ENCODE results near the gene PACRG. TPM values are rescaled to one million over a fixed set of nuclear protein-coding genes. Genes with fewer than 3 reads are reported as not detected.

Gene PACRG
- total and polyA plus RNA-seq, 2 experiments from 2014 or later, result 0.17 to 0.68 TPM

GRCh38 chr6:162964488-162965140 lies 236.8 kb downstream of the PACRG start:
- H3K4me3 ChIP-seq, result no peak overlapping the region
- H4K20me1 ChIP-seq (replicated peaks; ENCODE audit: insufficient read depth), result no peaks in the 10 kb centered on the region
- H3K27ac ChIP-seq (ENCODE audit: low read depth), result no peak overlapping the region
- peaks cover 4% of the 10 kb centered on the region; the same call in 1 of the 2 replicates for H3K9me2 ChIP-seq (ENCODE audit: insufficient read depth)
- Mint-ChIP-seq H3K36me3 (ENCODE audit: low read depth) (no peaks in the 10 kb centered on the region), H3K27ac (no peak overlapping the region), H3K27me3 (ENCODE audit: insufficient read depth, low read depth, poor library complexity) (no peaks in the 10 kb centered on the region), H3K4me3 (no peak overlapping the region), H3K9me3 (peaks cover 1% of the 10 kb centered on the region; the same call in 1 of the 3 replicates), H3K4me1 (no peaks in the 10 kb centered on the region)
- no peaks in the 10 kb centered on the region for H3K36me3 ChIP-seq (ENCODE audit: insufficient read depth)
- H3K4me2 ChIP-seq, result no peak overlapping the region
- H3K79me2 ChIP-seq (replicated peaks; ENCODE audit: insufficient read depth), result no peaks in the 10 kb centered on the region
- ATAC-seq, result no peak
- no peak overlapping the region for H2AFZ ChIP-seq
- no peak for TF ChIP-seq EZH2phosphoT487 (IDR thresholded peaks at IDR 0.05; ENCODE audit: unreplicated experiment)
- TF ChIP-seq POLR2AphosphoS5 (IDR thresholded peaks at IDR 0.05; ENCODE audit: low read depth), result no peak
- no peaks in the 10 kb centered on the region for H3K4me1 ChIP-seq (ENCODE audit: insufficient read depth)
- no peaks in the 10 kb centered on the region for H3F3A ChIP-seq (replicated peaks; ENCODE audit: low read depth)
- no peak for DNase-seq (ENCODE audit: low spot score)
- H3K27me3 ChIP-seq (ENCODE audit: insufficient read depth), result no peaks in the 10 kb centered on the region

GRCh38 chr6:162965366-162965765 lies 237.6 kb downstream of the PACRG start:
- no peak for ATAC-seq

More at GRCh38 chr6:162965366-162965765, 237.6 kb downstream of the PACRG start:
- DNase-seq (ENCODE audit: low spot score), result no peak
- Mint-ChIP-seq H3K27me3 (ENCODE audit: insufficient read depth, low read depth, poor library complexity) (no peaks in the 10 kb centered on the region), H3K9me3 (no peaks in the 10 kb centered on the region; the same call in 2 of the 3 replicates), H3K36me3 (ENCODE audit: low read depth) (no peaks in the 10 kb centered on the region), H3K4me1 (no peaks in the 10 kb centered on the region), H3K27ac (no peak overlapping the region), H3K4me3 (no peak overlapping the region)
- Histone ChIP-seq H3K4me2 (no peak overlapping the region), H2AFZ (no peak overlapping the region), H3K27me3 (ENCODE audit: insufficient read depth) (no peaks in the 10 kb centered on the region), H3K36me3 (ENCODE audit: insufficient read depth) (no peaks in the 10 kb centered on the region), H3K4me3 (no peak overlapping the region), H3K27ac (ENCODE audit: low read depth) (no peak overlapping the region), H4K20me1 (replicated peaks; ENCODE audit: insufficient read depth) (no peaks in the 10 kb centered on the region), H3F3A (replicated peaks; ENCODE audit: low read depth) (no peaks in the 10 kb centered on the region), H3K9me2 (ENCODE audit: insufficient read depth) (peaks cover 4% of the 10 kb centered on the region; the same call in 1 of the 2 replicates), H3K4me1 (ENCODE audit: insufficient read depth) (no peaks in the 10 kb centered on the region), H3K79me2 (replicated peaks; ENCODE audit: insufficient read depth) (no peaks in the 10 kb centered on the region)
- TF ChIP-seq NANOG (IDR thresholded peaks at IDR 0.05; ENCODE audit: borderline replicate concordance) (no peak), JUNB (IDR thresholded peaks at IDR 0.05; ENCODE audit: unreplicated experiment) (no peak), REST (IDR thresholded peaks at IDR 0.05; ENCODE audit: unreplicated experiment) (no peak), ZNF114 (CRISPR knock-in tag; IDR thresholded peaks at IDR 0.05) (no peak), EZH2phosphoT487 (IDR thresholded peaks at IDR 0.05; ENCODE audit: unreplicated experiment) (no peak), ETS1 (IDR thresholded peaks at IDR 0.05) (no peak), STAT1 (IDR thresholded peaks at IDR 0.05; ENCODE audit: unreplicated experiment) (no peak), CREB1 (CRISPR knock-in tag; IDR thresholded peaks at IDR 0.05; ENCODE audit: low read depth) (no peak)
